ENCODE data around the gene OR51I2. TPM values are rescaled to one million over a fixed set of nuclear protein-coding genes. Genes with fewer than 3 reads are reported as not detected.

OR51I2 gene
- total and polyA plus RNA-seq, 9 of the 15 experiments (the other 6 are each of a cell fraction or from before 2014, with no cell fraction given) = 0.06 to 0.61 (median 0.07) TPM; not detected in 6

DNA sequence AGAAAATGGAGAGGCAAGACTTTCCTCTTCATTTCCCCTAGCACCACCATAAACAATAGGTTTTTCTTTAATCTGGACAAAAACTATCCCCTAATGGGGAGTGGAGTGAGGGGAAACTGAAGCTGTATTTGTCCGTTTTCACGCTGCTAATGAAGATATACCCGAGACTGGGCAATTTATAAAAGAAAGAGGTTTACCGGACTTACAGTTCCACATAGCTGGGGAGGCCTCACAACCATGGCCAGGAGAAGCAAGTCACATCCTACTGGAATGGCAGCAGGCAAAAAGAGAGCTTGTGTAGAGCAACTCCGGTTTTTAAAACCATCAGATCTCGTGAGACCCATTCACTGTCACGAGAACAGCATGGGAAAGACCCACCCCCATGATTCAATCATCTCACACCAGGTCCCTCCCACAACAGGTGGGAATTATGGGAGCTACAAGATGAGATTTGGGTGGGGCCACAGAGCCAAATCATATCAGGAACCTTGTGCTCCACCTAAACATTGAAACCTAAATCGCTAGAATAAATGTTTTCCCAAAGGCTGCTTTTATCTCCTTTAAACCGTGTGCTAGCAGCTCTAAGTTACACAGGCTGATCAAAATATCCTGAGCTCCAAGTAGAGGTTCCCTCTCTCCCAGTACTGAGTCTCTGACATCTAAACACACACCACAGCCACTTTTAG, 56.4 kb downstream of the OR51I2 start (continued):
- TF ChIP-seq, protein P1, sequence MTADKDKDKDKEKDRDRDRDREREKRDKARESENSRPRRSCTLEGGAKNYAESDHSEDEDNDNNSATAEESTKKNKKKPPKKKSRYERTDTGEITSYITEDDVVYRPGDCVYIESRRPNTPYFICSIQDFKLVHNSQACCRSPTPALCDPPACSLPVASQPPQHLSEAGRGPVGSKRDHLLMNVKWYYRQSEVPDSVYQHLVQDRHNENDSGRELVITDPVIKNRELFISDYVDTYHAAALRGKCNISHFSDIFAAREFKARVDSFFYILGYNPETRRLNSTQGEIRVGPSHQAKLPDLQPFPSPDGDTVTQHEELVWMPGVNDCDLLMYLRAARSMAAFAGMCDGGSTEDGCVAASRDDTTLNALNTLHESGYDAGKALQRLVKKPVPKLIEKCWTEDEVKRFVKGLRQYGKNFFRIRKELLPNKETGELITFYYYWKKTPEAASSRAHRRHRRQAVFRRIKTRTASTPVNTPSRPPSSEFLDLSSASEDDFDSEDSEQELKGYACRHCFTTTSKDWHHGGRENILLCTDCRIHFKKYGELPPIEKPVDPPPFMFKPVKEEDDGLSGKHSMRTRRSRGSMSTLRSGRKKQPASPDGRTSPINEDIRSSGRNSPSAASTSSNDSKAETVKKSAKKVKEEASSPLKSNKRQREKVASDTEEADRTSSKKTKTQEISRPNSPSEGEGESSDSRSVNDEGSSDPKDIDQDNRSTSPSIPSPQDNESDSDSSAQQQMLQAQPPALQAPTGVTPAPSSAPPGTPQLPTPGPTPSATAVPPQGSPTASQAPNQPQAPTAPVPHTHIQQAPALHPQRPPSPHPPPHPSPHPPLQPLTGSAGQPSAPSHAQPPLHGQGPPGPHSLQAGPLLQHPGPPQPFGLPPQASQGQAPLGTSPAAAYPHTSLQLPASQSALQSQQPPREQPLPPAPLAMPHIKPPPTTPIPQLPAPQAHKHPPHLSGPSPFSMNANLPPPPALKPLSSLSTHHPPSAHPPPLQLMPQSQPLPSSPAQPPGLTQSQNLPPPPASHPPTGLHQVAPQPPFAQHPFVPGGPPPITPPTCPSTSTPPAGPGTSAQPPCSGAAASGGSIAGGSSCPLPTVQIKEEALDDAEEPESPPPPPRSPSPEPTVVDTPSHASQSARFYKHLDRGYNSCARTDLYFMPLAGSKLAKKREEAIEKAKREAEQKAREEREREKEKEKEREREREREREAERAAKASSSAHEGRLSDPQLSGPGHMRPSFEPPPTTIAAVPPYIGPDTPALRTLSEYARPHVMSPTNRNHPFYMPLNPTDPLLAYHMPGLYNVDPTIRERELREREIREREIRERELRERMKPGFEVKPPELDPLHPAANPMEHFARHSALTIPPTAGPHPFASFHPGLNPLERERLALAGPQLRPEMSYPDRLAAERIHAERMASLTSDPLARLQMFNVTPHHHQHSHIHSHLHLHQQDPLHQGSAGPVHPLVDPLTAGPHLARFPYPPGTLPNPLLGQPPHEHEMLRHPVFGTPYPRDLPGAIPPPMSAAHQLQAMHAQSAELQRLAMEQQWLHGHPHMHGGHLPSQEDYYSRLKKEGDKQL (CRISPR knock-in tag; IDR thresholded peaks at IDR 0.05; ENCODE audit: borderline replicate concordance) = no peak
- TF ChIP-seq MTA2 (IDR thresholded peaks at IDR 0.05; ENCODE audit: low read depth) = no peak
- TF ChIP-seq ZNF253 (CRISPR knock-in tag; conservative IDR thresholded peaks at IDR 0.05) = no peak
- TF ChIP-seq RNF2 (IDR thresholded peaks at IDR 0.05) = no peak; the same call in 1 of the 2 replicates
- TF ChIP-seq BCL6 (CRISPR knock-in tag; IDR thresholded peaks at IDR 0.05) = no peak
- TF ChIP-seq, protein P2, sequence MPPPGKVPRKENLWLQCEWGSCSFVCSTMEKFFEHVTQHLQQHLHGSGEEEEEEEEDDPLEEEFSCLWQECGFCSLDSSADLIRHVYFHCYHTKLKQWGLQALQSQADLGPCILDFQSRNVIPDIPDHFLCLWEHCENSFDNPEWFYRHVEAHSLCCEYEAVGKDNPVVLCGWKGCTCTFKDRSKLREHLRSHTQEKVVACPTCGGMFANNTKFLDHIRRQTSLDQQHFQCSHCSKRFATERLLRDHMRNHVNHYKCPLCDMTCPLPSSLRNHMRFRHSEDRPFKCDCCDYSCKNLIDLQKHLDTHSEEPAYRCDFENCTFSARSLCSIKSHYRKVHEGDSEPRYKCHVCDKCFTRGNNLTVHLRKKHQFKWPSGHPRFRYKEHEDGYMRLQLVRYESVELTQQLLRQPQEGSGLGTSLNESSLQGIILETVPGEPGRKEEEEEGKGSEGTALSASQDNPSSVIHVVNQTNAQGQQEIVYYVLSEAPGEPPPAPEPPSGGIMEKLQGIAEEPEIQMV (tag; conservative IDR thresholded peaks at IDR 0.05; ENCODE audit: low read depth) = no peak
- TF ChIP-seq, protein P3, sequence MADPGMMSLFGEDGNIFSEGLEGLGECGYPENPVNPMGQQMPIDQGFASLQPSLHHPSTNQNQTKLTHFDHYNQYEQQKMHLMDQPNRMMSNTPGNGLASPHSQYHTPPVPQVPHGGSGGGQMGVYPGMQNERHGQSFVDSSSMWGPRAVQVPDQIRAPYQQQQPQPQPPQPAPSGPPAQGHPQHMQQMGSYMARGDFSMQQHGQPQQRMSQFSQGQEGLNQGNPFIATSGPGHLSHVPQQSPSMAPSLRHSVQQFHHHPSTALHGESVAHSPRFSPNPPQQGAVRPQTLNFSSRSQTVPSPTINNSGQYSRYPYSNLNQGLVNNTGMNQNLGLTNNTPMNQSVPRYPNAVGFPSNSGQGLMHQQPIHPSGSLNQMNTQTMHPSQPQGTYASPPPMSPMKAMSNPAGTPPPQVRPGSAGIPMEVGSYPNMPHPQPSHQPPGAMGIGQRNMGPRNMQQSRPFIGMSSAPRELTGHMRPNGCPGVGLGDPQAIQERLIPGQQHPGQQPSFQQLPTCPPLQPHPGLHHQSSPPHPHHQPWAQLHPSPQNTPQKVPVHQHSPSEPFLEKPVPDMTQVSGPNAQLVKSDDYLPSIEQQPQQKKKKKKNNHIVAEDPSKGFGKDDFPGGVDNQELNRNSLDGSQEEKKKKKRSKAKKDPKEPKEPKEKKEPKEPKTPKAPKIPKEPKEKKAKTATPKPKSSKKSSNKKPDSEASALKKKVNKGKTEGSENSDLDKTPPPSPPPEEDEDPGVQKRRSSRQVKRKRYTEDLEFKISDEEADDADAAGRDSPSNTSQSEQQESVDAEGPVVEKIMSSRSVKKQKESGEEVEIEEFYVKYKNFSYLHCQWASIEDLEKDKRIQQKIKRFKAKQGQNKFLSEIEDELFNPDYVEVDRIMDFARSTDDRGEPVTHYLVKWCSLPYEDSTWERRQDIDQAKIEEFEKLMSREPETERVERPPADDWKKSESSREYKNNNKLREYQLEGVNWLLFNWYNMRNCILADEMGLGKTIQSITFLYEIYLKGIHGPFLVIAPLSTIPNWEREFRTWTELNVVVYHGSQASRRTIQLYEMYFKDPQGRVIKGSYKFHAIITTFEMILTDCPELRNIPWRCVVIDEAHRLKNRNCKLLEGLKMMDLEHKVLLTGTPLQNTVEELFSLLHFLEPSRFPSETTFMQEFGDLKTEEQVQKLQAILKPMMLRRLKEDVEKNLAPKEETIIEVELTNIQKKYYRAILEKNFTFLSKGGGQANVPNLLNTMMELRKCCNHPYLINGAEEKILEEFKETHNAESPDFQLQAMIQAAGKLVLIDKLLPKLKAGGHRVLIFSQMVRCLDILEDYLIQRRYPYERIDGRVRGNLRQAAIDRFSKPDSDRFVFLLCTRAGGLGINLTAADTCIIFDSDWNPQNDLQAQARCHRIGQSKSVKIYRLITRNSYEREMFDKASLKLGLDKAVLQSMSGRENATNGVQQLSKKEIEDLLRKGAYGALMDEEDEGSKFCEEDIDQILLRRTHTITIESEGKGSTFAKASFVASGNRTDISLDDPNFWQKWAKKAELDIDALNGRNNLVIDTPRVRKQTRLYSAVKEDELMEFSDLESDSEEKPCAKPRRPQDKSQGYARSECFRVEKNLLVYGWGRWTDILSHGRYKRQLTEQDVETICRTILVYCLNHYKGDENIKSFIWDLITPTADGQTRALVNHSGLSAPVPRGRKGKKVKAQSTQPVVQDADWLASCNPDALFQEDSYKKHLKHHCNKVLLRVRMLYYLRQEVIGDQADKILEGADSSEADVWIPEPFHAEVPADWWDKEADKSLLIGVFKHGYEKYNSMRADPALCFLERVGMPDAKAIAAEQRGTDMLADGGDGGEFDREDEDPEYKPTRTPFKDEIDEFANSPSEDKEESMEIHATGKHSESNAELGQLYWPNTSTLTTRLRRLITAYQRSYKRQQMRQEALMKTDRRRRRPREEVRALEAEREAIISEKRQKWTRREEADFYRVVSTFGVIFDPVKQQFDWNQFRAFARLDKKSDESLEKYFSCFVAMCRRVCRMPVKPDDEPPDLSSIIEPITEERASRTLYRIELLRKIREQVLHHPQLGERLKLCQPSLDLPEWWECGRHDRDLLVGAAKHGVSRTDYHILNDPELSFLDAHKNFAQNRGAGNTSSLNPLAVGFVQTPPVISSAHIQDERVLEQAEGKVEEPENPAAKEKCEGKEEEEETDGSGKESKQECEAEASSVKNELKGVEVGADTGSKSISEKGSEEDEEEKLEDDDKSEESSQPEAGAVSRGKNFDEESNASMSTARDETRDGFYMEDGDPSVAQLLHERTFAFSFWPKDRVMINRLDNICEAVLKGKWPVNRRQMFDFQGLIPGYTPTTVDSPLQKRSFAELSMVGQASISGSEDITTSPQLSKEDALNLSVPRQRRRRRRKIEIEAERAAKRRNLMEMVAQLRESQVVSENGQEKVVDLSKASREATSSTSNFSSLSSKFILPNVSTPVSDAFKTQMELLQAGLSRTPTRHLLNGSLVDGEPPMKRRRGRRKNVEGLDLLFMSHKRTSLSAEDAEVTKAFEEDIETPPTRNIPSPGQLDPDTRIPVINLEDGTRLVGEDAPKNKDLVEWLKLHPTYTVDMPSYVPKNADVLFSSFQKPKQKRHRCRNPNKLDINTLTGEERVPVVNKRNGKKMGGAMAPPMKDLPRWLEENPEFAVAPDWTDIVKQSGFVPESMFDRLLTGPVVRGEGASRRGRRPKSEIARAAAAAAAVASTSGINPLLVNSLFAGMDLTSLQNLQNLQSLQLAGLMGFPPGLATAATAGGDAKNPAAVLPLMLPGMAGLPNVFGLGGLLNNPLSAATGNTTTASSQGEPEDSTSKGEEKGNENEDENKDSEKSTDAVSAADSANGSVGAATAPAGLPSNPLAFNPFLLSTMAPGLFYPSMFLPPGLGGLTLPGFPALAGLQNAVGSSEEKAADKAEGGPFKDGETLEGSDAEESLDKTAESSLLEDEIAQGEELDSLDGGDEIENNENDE (IDR thresholded peaks at IDR 0.05; ENCODE audit: low read depth, low read length) = no peak
- TF ChIP-seq ZNF699 (CRISPR knock-in tag; IDR thresholded peaks at IDR 0.05; ENCODE audit: insufficient replicate concordance) = no peak
- TF ChIP-seq CBFA2T3 (IDR thresholded peaks at IDR 0.05) = peak; percentile 20; the same call in 1 of the 2 replicates
